Measurements from ENCODE around the gene HGD.
"Not testable (repeated sequence)": the region's sequence is repeated elsewhere in the genome, so short reads cannot be mapped to it uniquely, and the experiment has no call there.

The HGD gene

DNA sequence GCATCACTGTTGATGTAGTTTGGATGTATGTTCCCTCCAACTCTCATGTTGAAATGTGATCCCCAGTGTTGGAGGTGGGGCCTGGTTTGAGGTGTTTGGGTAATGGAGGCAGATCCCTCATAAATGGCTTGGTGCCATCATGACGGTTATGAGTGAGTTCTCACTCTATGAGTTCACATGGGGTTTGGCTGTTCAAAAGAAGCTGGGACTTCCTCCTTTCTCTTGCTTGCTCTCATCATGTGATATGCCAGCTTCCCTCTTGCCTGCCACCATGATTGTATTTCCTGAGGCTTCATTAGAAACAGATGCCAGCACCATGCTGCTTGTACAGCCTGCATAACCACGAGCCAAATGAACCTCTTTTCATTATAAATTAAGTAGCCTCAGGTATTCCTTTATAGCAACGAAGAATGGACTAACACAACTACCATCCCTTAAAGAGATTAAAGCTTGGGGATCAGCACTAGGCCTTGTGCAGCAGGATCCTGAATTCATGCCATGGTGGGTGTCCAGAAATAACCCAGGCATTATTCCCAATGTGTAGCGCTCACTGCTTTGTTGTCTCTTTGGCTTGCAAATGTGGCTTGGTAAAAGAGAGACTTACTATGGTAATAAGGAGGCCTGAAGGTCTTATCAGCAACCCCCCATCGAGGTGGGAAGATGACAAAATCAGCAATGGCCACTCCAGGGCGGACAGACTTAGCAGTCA, 44.0 kb downstream of the HGD start:
- no peak for DNase-seq

DNA sequence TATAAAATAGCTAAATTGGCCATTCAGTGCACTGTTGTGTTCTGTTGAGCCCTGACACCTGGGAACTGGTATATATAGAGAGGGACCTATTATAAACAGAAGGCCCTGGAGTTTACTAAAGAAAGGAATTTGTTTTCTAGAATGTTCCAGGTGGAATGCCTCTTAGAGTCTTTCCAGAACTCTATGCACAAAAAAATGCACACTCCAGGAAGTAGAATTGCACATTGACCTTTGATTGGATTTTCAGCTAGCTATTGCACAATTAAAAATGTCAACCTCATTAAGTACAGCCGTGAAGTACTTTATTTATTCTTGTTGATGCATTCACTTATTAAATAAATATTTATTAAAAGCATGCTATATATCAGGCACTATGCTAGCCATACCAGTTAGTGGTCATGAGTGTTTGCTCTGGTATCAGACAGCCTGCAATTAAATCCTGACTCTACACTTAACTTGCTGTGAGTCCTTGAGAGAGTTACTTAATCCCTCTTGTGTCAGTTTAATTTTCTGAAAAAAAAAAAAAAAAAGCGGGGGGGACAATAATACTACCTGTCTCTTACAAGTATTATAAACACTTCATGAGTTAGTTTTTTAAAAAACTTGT, 45.1 kb downstream of the HGD start:
- no peak for DNase-seq

DNA sequence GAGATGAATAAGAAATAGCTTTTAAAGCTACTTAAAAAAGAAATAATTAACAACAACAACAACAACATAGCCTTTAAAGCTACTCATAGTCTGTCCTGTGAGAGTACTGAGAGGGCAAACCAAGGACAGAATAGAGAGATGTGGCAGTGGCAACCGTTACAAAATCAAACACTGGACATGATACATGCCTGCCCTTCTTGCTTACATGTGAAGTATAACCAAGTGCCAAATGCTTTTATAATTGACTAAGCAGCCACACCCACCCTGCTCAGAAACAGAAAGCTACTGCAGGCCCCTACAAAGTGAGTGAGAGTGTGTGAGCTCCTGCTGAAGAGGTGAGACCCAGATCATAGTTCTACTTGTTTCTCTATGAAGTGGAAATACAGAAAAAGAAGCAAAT, 47.5 kb downstream of the HGD start:
- DNase-seq: no peak

DNA sequence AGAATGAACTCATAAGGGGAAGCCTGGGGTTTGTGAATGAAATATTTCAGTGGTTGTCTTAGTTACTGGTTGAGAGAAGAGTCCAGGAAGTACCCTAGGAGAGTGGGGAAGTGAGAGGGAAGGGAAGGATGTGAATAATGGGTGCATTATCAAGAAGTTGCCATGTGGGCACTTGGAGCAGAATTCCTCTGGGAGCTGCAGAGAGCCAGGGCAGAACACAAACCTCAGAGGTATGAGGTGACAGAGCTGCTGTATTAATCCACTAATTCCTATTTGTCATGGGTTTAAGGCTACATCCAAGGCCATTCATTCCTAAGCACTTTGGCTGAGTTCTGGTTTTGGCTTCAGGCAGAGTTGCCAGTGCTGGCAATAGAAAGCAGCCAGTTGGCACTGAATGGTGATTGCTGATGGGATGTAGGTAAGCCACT, 56.9 kb downstream of the HGD start:
- no peak for DNase-seq

DNA sequence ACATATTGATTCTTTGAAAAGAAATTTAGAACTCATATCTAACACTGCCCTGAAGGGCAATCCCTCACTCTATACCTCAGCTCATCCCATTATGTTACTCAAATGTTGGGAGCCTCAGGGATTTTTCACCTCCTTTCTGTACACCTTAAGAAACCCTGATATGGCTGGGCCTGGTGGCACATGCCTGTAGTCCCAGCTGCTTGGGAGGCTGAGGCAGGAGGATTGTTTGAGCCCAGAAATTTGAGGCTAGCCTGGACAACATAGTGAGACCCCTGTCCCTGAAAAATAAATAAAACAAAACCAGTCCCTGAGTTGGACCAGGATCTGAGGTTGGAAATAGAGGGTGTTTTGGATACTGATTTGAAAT, 58.3 kb downstream of the HGD start:
- DNase-seq: no peak

DNA sequence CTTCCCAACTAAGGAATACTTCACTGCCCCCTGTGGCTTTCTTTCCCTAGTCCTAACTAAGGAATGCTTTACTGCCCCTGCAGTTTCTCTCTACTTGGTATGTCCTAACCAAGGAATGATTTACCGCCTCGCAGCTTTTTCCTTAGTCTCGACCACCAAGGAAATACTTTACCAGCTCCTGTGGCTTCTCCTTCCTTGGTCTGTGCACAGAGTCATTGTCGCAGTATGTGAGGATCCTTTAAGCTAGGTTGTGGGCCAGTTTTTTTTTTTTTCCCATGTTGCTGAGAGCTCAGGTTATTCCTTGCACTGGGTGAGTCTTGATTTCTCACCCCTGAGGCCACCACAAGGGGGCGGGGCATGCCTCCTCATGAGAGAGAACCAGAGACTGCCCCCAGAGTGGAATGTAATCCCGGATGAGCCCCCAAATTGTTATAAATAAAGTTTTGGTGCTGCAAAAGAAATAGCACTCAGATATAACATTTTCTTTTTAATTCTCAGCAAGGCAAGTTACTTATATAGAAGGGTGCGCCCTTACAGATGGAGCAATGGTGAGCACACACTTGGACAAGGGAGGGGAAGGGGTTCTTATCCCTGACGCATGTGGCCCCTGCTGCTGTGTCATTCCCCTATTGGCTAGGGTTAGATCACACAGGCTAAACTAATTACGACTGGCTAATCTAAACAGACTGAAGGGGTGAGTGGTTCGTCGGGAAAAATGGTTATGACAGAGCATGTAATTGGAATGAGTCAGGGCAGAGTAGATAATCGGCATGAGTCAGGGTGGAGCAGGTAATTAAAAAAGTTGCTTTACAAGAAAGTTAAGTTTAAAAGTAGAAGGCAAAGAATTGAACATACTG, 58.9 kb downstream of the HGD start:
- DNase-seq: peak; percentile 31

DNA sequence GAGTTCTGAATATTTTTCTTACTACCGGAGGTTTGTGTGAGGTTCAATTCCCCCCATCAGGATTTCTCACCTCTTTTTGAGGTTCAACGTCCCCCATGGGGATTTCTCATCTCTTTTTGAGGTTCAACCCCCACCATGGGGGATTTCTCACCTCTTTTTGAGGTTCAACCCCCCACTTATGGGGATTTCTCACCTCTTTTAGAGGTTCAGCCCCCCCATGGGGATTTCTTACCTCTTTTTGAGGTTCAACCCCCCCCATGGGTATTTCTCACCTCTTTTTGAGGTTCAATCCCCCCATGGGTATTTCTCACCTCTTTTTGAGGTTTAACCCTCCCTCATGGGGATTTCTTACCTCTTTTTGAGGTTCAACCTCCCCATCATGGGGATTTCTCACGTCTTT, 59.6 kb downstream of the HGD start:
- DNase-seq: no peak

DNA sequence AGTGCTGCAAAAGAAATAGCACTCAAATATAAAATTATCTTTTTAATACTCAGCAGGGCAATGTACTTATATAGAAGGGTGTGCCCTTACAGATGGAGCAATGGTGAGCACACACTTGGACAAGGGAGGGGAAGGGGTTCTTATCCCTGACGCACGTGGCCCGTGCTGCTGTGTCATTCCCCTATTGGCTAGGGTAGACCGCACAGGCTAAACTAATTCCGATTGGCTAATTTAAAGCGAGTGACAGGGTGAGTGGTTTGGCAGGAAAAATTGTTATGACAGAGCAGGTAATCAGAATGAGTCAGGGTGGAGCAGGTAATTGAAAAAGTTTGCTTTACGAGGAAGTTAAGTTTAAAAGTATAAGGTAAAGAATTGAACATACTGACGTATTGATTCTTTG, 65.3 kb downstream of the HGD start:
- not testable (repeated sequence) for DNase-seq

DNA sequence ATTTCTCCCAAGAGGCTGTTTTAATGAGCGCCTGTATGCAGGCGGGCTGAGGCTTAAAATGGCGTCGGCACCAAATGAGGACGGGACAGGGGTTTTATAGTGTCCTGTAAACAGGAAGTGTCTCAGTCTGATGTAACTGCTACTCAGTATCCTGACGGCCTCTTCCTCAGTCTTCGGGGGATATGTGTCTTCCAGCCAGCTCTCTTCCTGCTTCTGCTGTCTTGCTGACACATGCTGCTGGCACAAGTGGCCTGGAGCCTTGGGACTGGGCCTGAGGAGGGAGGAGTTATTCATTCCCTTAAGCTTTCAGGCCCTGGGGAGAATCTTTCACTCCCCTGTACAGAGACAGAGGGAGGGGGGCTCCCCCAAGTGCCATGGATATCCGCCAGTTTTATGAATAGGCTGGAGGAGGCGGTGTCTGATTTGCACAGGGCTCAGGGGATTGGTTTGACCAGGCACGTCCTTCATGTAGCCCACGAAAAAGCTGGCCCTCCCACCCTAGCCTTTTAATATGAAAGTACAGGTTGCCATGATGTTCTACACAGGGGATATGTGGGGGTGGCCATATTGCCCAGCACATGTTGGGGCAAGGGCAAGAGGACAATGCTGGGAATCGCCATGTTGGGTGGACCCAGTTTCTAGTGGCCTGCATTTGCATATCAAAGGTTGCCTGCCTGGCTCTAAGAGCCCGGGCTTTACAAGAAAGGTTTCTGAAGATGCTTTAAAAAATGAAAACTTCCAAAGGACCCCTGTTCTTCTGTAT, 66.0 kb downstream of the HGD start:
- no peak for DNase-seq

DNA sequence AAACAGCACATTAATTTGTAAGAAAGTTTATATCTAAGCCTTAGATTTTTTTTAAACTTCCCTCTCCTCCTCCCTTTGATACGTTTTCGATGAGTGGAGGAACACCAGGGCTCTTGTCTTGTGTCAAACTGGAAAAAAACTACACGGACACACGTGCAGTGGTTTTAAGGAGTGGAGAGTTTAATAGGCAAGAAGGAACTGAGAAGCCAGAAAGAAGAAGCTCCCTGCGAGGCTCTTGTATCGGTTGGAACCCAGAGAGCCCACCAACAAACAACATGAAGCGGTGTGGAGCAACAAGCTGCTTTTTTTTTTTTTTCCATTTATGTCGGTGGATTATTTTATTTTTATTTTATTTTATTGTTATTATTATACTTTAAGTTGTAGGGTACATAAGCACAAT, 67.3 kb downstream of the HGD start:
- no peak for DNase-seq

DNA sequence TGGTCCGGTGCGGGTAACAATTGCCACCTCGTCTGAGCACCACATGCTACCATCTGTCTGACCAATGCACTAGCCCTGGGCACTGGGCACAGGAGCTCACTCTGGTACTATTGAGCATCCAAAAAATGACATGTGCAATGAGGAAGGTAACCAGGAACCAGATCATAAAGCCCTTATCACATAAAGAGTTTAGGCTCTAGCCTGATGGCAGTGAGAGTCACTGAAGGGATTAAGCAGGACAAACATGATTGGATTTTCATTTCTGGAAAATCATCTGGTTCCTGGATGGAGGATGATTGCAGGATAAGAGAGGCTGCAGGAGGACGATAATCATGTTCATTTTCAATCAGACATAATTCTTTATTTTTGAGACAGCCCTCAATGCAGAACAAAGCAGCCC, 73.5 kb downstream of the HGD start:
- DNase-seq: no peak

DNA sequence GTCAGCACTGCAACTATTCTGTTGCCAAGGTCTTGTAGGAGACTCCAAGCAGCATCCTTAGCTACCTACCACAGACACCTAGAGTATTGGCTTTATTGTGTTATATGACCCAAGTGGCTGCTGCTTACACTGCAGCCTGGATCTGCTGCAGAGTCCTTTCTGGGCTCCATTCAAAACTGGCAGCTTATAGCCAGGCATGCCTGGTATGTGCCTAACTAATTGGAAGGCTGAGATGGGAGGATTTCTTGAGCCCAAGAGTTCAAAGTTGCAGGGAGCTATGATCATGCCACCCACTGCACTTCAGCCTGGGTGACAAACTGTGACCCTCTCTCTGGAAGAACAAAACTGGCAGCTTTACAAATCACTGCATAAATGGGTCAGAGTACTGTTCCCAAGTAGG, 77.3 kb downstream of the HGD start:
- DNase-seq: no peak

DNA sequence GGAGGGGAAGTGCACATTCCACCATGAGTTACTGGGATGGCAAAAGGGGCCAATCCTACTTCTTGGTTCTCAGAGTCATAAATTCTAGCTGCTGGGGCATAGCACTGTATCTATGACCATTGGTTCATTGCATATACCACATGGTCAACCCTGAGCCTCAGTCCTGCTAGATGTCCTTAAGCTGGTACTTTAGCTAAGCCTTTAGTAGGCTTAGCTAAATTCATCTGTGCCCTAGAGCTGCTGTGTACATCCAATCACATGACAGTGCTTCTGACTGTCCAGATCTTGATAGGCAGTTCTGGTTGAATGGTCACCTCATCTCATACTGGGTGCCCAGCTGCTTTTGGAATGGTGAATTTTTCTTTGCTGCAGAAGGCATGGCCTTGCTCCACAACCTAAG, 77.7 kb downstream of the HGD start:
- DNase-seq: no peak

DNA sequence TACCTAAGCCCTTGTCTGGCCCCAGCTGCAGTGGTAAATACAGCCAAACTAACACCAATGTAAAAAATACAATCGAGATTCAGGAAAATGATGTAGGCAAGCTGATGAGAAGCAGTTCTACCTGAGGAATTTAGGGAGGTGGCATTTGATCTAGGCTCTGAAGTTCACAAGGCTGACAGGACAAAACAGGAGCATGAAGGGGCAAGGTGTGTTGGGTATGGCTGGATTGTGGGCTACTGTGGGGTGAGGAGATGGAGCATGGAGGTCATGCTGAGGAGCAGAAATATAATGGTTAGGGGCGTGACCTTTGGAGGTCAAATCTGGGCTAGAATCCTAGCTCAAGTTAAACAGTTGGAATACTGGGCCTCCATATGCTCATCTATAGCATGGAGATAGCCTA, 79.4 kb downstream of the HGD start:
- DNase-seq: no peak

DNA sequence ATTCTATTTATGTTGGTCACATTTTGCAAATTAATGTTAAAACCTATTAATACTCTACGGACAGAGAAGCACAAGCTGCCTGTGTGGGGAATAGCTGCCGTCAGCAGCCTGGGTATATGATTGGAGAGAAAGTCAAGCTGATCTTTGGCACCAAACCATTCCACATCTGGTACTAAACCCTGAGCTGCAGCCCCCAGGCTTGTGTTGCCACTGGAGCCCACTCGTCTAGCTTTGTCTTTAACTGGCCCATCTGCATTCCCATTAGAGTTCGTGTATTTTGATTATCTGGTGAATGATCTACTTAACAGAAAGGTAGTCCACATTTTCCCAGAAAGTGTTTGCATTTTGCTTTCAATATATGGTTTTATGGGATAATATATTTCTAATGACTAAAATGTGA, 80.5 kb downstream of the HGD start:
- DNase-seq: no peak

DNA sequence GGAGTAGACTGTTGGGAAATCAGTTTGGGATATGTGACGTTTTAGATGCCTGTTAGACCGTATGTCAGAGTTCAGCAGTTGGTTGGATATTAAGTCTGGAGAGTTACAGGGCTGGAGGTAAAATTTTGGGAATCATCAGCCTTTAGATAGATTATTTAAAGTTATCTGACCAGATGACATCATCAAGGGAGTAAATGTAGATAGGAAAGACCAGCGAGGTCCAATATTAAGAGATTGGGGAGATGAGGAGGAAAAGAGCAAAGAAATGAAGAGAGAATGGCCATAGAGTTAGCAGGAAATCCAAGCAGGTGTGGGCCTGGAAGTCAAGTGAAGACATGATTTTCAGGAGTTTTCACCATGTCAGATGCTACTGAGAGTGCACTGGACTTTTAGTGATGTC, 82.8 kb downstream of the HGD start:
- no peak for DNase-seq

DNA sequence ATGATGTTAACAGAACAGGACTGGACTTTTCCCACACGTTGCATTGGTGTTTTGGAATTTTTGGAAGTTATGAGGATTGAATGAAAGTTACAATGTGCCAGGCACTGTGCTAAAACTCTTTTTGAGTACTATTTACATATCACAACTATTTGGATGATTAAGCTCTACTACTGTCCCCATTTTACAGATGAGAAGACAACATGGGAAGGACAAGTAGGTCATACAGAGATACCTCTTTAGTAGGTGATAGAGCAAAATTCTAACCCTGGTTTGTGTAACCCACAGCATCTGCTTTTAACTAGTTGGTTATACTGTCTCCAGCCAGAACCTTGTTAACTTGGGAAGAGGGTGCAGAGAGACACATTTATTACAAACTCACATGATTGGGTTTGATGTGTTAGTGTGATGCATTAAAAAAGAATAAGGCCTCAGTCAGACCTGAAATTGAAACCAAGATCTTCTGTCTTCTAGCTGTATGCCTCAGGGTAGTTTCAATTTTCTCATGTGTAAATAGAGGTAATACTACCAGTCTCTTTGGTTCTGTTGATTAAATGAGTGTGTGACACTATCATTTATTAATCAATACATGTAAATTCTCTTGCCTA, 84.5 kb downstream of the HGD start:
- no peak for DNase-seq

DNA sequence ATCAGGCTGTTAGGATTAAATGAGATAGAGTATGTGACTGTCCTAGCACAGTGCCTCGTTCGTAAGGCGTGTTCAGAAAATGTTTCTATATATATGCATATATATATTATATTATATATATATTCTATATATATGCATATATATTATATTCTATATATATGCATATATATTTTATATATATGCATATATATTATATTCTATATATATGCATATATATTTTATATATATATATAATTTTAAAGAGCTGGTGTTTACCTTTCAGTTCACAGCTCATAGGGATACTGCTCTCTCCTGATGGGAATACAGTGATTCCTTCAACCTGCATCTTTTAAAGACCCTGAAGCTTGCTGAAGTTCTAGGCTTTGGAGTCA, 85.2 kb downstream of the HGD start:
- no peak for DNase-seq

DNA sequence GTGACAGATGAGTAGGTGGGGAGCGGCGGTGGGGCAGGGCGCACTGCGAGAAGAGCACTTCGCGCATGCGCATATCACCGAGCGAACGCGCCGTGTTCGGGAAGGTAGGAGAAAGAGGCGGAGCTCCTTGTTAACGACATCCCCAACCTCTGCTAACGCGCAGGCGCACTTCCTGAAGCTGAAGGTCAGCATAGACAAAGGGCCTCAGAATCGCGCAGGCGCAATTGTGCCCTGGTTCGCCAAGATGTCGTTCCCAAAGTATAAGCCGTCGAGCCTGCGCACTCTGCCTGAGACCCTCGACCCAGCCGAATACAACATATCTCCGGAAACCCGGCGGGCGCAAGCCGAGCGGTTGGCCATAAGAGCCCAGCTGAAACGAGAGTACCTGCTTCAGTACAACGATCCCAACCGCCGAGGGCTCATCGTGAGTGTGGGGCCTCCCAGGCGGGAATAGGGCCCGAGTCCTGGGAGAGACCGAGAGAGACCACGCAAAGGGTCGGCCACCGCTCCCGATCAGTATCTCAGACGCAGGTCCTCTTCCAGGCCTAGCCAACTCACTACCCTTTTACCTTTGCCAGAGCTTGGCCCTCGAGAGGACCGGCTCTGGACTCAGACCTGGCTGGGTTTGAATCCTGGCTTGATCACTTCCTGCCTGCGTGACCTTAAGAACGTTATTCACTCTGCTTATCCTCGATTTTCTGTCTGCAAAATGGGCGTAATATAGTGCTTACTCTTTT, 85.8 kb downstream of the HGD start, which contains the start of gene NDUFB4:
NDUFB4 (plus strand) TSS at position 221 of the 737 bp plus-strand sequence; CDS start at position 245, 24 bp downstream.
- peak; percentile 95 for DNase-seq

DNA sequence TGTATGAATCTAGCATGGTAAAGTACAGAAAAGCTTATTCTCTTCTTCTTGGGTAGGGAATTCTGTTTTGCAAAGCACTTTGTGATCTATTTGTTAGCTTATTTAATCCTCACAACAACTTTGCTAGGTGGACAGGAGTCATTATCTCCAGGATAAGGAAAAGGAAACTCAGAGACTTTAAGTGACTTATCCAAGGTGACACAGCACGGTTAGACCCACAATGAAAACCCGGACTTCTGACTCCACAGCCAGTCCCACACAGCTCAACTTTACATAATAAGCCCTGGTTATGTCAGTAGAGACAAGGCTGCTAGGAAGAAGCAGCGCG, 86.3 kb downstream of the HGD start:
- no peak for DNase-seq

DNA sequence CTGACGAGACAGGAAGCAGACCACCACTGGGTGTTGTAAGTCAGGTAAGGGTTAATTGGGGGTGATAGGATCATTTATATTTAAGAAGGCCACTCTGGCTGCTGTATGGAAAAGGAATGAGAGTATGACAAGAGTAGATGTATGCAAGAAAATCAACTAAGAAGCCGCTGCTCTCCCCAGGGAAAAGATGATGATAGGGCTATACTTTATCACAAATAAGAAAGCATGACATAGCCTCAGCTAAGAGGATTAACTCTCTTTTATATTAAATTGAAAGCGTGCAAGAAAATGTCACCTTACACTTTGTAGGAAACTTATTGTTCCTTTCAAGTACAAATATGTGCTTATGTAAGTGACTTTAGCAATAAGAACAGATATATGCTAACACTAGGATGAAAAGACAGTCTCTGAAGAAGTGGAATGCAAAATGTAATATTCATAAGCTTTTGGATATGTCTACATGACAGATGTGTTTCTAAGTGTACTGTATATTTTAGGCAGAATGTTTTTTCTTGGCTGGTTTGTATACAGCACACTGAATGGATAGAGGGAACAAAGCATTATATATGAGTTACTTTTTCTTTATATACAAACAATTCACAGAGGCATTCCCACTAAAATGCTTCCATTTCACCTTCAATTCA, 94.6 kb downstream of the HGD start:
- no peak for DNase-seq

Measured in stimulated activated CD8-positive, alpha-beta memory T cell treated with anti-CD3 and anti-CD28 coated beads, Interleukin-4, amount 100 ng/mL, for 48 hours (primary cell).